RWPE2 (cell line): ENCODE measurements around the gene SOAT2.
"Not testable (repeated sequence)": the region's sequence is repeated elsewhere in the genome, so short reads cannot be mapped to it uniquely, and the experiment has no call there.

Experiments used
- ATAC-seq: fragments of 200-7000 bp; cut with Tn5 transposase; 3 replicates; pipeline ENCODE4 v1.9.1; 2021; ENCODE audit warnings: low read depth
- DNase-seq: peaks from one replicate; pipeline ENCODE4 v3.0.0-alpha.2; 2020; ENCODE audit warnings: low spot score
- H3K27ac ChIP-seq: fragments of 450-650 bp; 2 replicates; pipeline ENCODE4 v1.5.1; 2017; ENCODE audit warnings: mild to moderate bottlenecking; ENCODE audit not compliant: poor library complexity, severe bottlenecking
- H3K27me3 ChIP-seq: fragments of 250-450 bp; sonication (Bioruptor Pico); 2 replicates; pipeline ENCODE4 v1.5.1; 2021; ENCODE audit warnings: mild to moderate bottlenecking, moderate library complexity; ENCODE audit not compliant: insufficient read depth, poor library complexity, severe bottlenecking
- H3K36me3 ChIP-seq: fragments of 250-450 bp; sonication (Bioruptor Pico); 2 replicates; pipeline ENCODE4 v1.5.1; 2020; ENCODE audit warnings: low read depth, mild to moderate bottlenecking, moderate library complexity
- H3K4me1 ChIP-seq: fragments of 250-450 bp; sonication (Bioruptor Pico); 2 replicates; pipeline ENCODE4 v1.5.1; 2021; ENCODE audit warnings: mild to moderate bottlenecking, moderate library complexity; ENCODE audit not compliant: insufficient read depth, poor library complexity, severe bottlenecking
- H3K4me3 ChIP-seq: fragments of 250-450 bp; sonication (Bioruptor Pico); 2 replicates; pipeline ENCODE4 v1.5.1; 2021; ENCODE audit warnings: mild to moderate bottlenecking, moderate library complexity; ENCODE audit not compliant: severe bottlenecking
- H3K9me3 ChIP-seq: fragments of 250-450 bp; sonication (Bioruptor Pico); 2 replicates; pipeline ENCODE4 v1.5.1; 2021; ENCODE audit warnings: mild to moderate bottlenecking, moderate library complexity; ENCODE audit not compliant: severe bottlenecking
- CTCF ChIP-seq: fragments of 450-650 bp; IDR thresholded peaks from one replicate; pipeline ENCODE4 v1.5.1; 2017; ENCODE audit warnings: mild to moderate bottlenecking, moderate library complexity; ENCODE audit not compliant: poor library complexity, severe bottlenecking

SOAT2 gene

GRCh38 chr12:53090105-53090504 is 13.2 kb upstream of the SOAT2 start:
- Histone ChIP-seq H3K27ac (no peak overlapping the region), H3K27me3 (no peaks in the 10 kb centered on the region), H3K4me3 (no peak overlapping the region), H3K9me3 (no peaks in the 10 kb centered on the region), H3K4me1 (no peaks in the 10 kb centered on the region), H3K36me3 (no peaks in the 10 kb centered on the region)
- TF ChIP-seq CTCF, result no peak
- no peak for DNase-seq
- ATAC-seq, result no peak

GRCh38 chr12:53090554-53090953 is 12.7 kb upstream of the SOAT2 start:
- no peaks in the 10 kb centered on the region for H3K9me3 ChIP-seq
- no peak for ATAC-seq
- H3K36me3 ChIP-seq, result no peaks in the 10 kb centered on the region
- H3K4me1 ChIP-seq, result no peaks in the 10 kb centered on the region
- no peaks in the 10 kb centered on the region for H3K27me3 ChIP-seq
- no peak overlapping the region for H3K4me3 ChIP-seq
- no peak for DNase-seq
- TF ChIP-seq CTCF, result no peak
- no peak overlapping the region for H3K27ac ChIP-seq

GRCh38 chr12:53091756-53092155 is 11.5 kb upstream of the SOAT2 start:
- ATAC-seq (no peak), DNase-seq (no peak)
- Histone ChIP-seq H3K27me3 (no peaks in the 10 kb centered on the region), H3K9me3 (no peaks in the 10 kb centered on the region), H3K4me1 (peaks cover 5% of the 10 kb centered on the region), H3K36me3 (no peaks in the 10 kb centered on the region), H3K27ac (no peak overlapping the region), H3K4me3 (no peak overlapping the region)
- TF ChIP-seq CTCF, result no peak

GRCh38 chr12:53093777-53094393 is 9.4 kb upstream of the SOAT2 start:
- H3K4me3 ChIP-seq, result no peak overlapping the region
- H3K36me3 ChIP-seq, result no peaks in the 10 kb centered on the region
- no peak overlapping the region for H3K27ac ChIP-seq
- H3K9me3 ChIP-seq, result no peaks in the 10 kb centered on the region
- DNase-seq (no peak), ATAC-seq (no peak)
- peaks cover 12% of the 10 kb centered on the region for H3K4me1 ChIP-seq
- H3K27me3 ChIP-seq, result no peaks in the 10 kb centered on the region
- no peak for TF ChIP-seq CTCF

- no peak for TF ChIP-seq CTCF
- Histone ChIP-seq H3K9me3 (no peaks in the 10 kb centered on the region), H3K4me1 (peaks cover 16% of the 10 kb centered on the region), H3K36me3 (no peaks in the 10 kb centered on the region), H3K27ac (no peak overlapping the region), H3K27me3 (no peaks in the 10 kb centered on the region), H3K4me3 (no peak overlapping the region)
- DNase-seq, result no peak
- ATAC-seq, result no peak
Observed at GRCh38 chr12:53094394-53094787, 8.9 kb upstream of the SOAT2 start.

GRCh38 chr12:53094796-53095595 is 8.3 kb upstream of the SOAT2 start:
- H3K27me3 ChIP-seq, H3K27ac ChIP-seq, H3K36me3 ChIP-seq, DNase-seq, H3K9me3 ChIP-seq, H3K4me3 ChIP-seq, ATAC-seq: not testable (repeated sequence)
- H3K4me1 ChIP-seq, result peaks cover 19% of the 10 kb centered on the region

- H3K4me3 ChIP-seq, ATAC-seq, H3K27ac ChIP-seq, DNase-seq, H3K27me3 ChIP-seq, H3K36me3 ChIP-seq, H3K9me3 ChIP-seq: not testable (repeated sequence)
- H3K4me1 ChIP-seq, result peaks cover 20% of the 10 kb centered on the region
Observed at GRCh38 chr12:53095596-53095895, 7.7 kb upstream of the SOAT2 start.
